Liver (tissue), 9 donors: ENCODE data around the gene FES. TPM values are rescaled to one million over a fixed set of nuclear protein-coding genes. Genes with fewer than 3 reads are reported as not detected.

Experiments used
- DNase-seq: peaks from one replicate; pipeline ENCODE4 v3.0.0-alpha.2; 2017; ENCODE audit warnings: low spot score
- H3K27ac ChIP-seq, 2 donors: one replicate each; pipeline ENCODE4 v1.7.0; 2013; ENCODE audit warnings: inconsistent platforms in 2 of 2, low read length in 2 of 2, control low read depth in 1 of 2, low read depth in 1 of 2, mild to moderate bottlenecking in 1 of 2
- H3K27me3 ChIP-seq, 4 donors: one replicate each; pipeline versions ENCODE4 v1.6.1 to v1.7.0; 2013; ENCODE audit warnings: low read length in 3 of 4, inconsistent platforms in 1 of 4, mild to moderate bottlenecking in 1 of 4, moderate library complexity in 1 of 4; ENCODE audit not compliant: control insufficient read depth in 4 of 4, insufficient read depth in 4 of 4
- H3K36me3 ChIP-seq, 4 donors: one replicate each; pipeline versions ENCODE4 v1.6.1 to v1.7.0; 2013; ENCODE audit warnings: low read length in 3 of 4, mild to moderate bottlenecking in 3 of 4, low read depth in 1 of 4, moderate library complexity in 1 of 4; ENCODE audit not compliant: control insufficient read depth in 4 of 4, insufficient read depth in 3 of 4
- H3K4me1 ChIP-seq, 4 donors: one replicate each; pipeline versions ENCODE4 v1.6.1 to v1.7.0; 2013; ENCODE audit warnings: low read length in 3 of 4, mild to moderate bottlenecking in 3 of 4, moderate library complexity in 1 of 4; ENCODE audit not compliant: control insufficient read depth in 4 of 4, insufficient read depth in 4 of 4
- H3K4me3 ChIP-seq, 3 donors: one replicate each; pipeline versions ENCODE4 v1.6.1 to v1.7.0; 2013; ENCODE audit warnings: low read length in 3 of 3, control low read depth in 1 of 3, low read depth in 1 of 3, mild to moderate bottlenecking in 1 of 3
- H3K9ac ChIP-seq, 2 donors: one replicate each; pipeline ENCODE4 v1.7.0; 2013; ENCODE audit warnings: low read length in 2 of 2, mild to moderate bottlenecking in 2 of 2, moderate library complexity in 2 of 2, control low read depth in 1 of 2, low read depth in 1 of 2
- H3K9me3 ChIP-seq, 4 donors: one replicate each; pipeline versions ENCODE4 v1.6.1 to v1.7.0; 2013; ENCODE audit warnings: low read length in 3 of 4; ENCODE audit not compliant: control insufficient read depth in 4 of 4
- EGR1 ChIP-seq, 2 donors: IDR thresholded peaks; 2 replicates each; pipeline ENCODE4 v1.6.1; 2016 to 2018; ENCODE audit warnings: antibody characterized with exemption in 2 of 2, low read depth in 2 of 2
- FOXA1 ChIP-seq: IDR thresholded peaks from 2 replicates; pipeline ENCODE4 v1.6.1; 2016; ENCODE audit warnings: antibody characterized with exemption
- GABPA ChIP-seq, 2 donors: IDR thresholded peaks in 1 of 2; conservative IDR thresholded peaks in 1 of 2; 2 replicates each; pipeline ENCODE4 v1.6.1; 2016; ENCODE audit warnings: antibody characterized with exemption in 2 of 2, mild to moderate bottlenecking in 1 of 2, moderate library complexity in 1 of 2
- HNF4A ChIP-seq, 2 donors: conservative IDR thresholded peaks; 2 replicates each; pipeline ENCODE4 v1.6.1; 2016; ENCODE audit warnings: antibody characterized with exemption in 2 of 2, mild to moderate bottlenecking in 2 of 2
- HNF4G ChIP-seq: IDR thresholded peaks from 2 replicates; pipeline ENCODE4 v1.6.1; 2016; ENCODE audit warnings: antibody characterized with exemption
- JUND ChIP-seq, 2 donors: IDR thresholded peaks; 2 replicates each; pipeline ENCODE4 v1.6.1; 2016; ENCODE audit warnings: antibody characterized with exemption in 2 of 2
- NR2F2 ChIP-seq: IDR thresholded peaks from 2 replicates; pipeline ENCODE4 v1.6.1; 2016; ENCODE audit warnings: antibody characterized with exemption
- RAD21 ChIP-seq, 2 donors: IDR thresholded peaks; 2 replicates each; pipeline ENCODE4 v1.6.1; 2016; ENCODE audit warnings: antibody characterized with exemption in 2 of 2, mild to moderate bottlenecking in 2 of 2
- SP1 ChIP-seq: IDR thresholded peaks from 2 replicates; pipeline ENCODE4 v1.6.1; 2018; ENCODE audit warnings: antibody characterized with exemption, mild to moderate bottlenecking
- TAF1 ChIP-seq: conservative IDR thresholded peaks from 2 replicates; pipeline ENCODE4 v1.6.1; 2016; ENCODE audit warnings: antibody characterized with exemption, mild to moderate bottlenecking
- WGBS: extraction: QIAGEN DNeasy Blood & Tissue Kit; methylation state at CpG from one replicate; pipeline ENCODE4 v1.1.7; 2013; 5-methylcytosine and 5-hydroxymethylcytosine counted together
- polyA plus RNA-seq, 2 donors: library from polyadenylated mRNA; stranded (reverse) in 1 of 2; unstranded in 1 of 2; fragments of 200-250 nt in 1 of 2; fragments of >200 nt in 1 of 2; fragmentation: Nextera tagmentation in 1 of 2; extraction: Ambion mirVana in 1 of 2; gene quantifications; one replicate each; pipeline versions ENCODE4 v1.2.1 to v1.2.3, GENCODE V29; 2013 to 2015
- total RNA-seq, 2 donors: library from RNA; depleted of rRNA; stranded (reverse); fragments of >200 nt; gene quantifications; one replicate each; pipeline ENCODE4 v1.2.3, GENCODE V29; 2014
- TF ChIP-seq, protein P1 (sequence below): IDR thresholded peaks from 2 replicates; pipeline ENCODE4 v1.6.1; 2016; ENCODE audit warnings: antibody characterized with exemption
- TF ChIP-seq, protein P2 (sequence below): IDR thresholded peaks from 2 replicates; pipeline ENCODE4 v1.6.1; 2016; ENCODE audit warnings: antibody characterized with exemption
- TF ChIP-seq, protein P3 (sequence below): IDR thresholded peaks from 2 replicates; pipeline ENCODE4 v1.6.1; 2016; ENCODE audit warnings: antibody characterized with exemption
- donor health status: healthy.
- donor health status: healthy.
- donor health status: healthy.
- donor health status: healthy.
- donor health status: healthy.

The FES gene
- total and polyA plus RNA-seq, 4 donors, result 12.1 to 43.1 (median 28.8) TPM

DNA sequence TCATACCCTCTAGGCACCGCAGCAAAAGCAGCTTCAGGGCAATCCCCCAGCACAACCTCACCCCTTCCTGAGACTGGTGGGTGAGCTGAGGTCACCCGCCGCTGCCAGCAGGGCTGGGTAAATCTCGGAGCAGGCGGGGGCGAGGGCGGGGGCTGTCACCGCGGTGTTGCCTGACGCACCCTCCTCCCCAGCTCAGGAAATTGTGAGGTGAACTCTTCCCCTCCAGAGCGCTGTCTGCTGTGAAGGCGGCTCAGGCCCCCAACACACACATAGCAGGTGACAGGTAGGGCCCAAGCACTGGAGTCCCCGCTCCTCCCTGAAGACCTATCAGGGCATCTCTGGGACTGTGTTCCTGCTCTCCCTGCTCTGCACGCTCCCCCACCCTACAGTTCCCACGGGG, 46.2 kb upstream of the FES start:
- TF ChIP-seq FOXA1 (no peak), EGR1 (IDR thresholded peaks at IDR 0.05; ENCODE audit: low read depth in 2 of 2) (no peak), NR2F2 (no peak), RAD21 (IDR thresholded peaks at IDR 0.05) (no peak), JUND (IDR thresholded peaks at IDR 0.05) (no peak), HNF4G (no peak), HNF4A (conservative IDR thresholded peaks at IDR 0.05) (no peak)
- TF ChIP-seq, protein P1, sequence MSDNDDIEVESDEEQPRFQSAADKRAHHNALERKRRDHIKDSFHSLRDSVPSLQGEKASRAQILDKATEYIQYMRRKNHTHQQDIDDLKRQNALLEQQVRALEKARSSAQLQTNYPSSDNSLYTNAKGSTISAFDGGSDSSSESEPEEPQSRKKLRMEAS, result no peak
- no peak overlapping the region for H3K4me3 ChIP-seq
- no peaks in the 10 kb centered on the region for H3K4me1 ChIP-seq
- whole genome bisulfite sequencing, result 74% methylated on average over 15 of the region's 15 CpGs
- no peak overlapping the region for H3K9ac ChIP-seq
- no peaks in the 10 kb centered on the region for H3K9me3 ChIP-seq
- no peaks in the 10 kb centered on the region for H3K36me3 ChIP-seq
- H3K27me3 ChIP-seq, result no peaks in the 10 kb centered on the region
- H3K27ac ChIP-seq, result no peak overlapping the region
- DNase-seq, result no peak

DNA sequence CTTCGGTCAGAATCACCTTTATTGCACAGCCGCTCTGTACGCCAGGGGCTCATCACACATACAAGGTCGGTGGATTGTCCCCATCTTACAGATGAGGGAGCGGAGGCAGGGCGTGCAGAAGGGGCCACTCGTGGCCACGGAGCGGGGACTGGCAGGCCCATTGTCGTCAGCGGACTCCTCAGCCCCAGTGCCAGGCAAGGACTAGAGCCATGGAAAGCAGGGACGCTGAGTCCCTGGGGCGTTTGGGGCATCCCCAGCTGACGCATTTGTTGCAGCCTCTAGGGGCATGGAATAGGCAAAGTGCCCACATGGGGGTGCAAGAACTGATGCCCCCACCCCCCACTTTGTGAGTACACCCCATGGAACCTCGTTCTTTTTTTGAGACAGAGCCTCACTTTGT, 45.8 kb upstream of the FES start:
- WGBS, result 85% methylated on average over 15 of the region's 15 CpGs
- Histone ChIP-seq H3K9me3 (no peaks in the 10 kb centered on the region), H3K4me3 (no peak overlapping the region), H3K36me3 (no peaks in the 10 kb centered on the region), H3K4me1 (no peaks in the 10 kb centered on the region), H3K27me3 (no peaks in the 10 kb centered on the region), H3K9ac (no peak overlapping the region), H3K27ac (no peak overlapping the region)
- TF ChIP-seq SP1 (no peak), JUND (IDR thresholded peaks at IDR 0.05) (no peak), HNF4G (no peak)
- TF ChIP-seq, protein P2, sequence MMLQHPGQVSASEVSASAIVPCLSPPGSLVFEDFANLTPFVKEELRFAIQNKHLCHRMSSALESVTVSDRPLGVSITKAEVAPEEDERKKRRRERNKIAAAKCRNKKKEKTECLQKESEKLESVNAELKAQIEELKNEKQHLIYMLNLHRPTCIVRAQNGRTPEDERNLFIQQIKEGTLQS, result no peak
- TF ChIP-seq, protein P3, sequence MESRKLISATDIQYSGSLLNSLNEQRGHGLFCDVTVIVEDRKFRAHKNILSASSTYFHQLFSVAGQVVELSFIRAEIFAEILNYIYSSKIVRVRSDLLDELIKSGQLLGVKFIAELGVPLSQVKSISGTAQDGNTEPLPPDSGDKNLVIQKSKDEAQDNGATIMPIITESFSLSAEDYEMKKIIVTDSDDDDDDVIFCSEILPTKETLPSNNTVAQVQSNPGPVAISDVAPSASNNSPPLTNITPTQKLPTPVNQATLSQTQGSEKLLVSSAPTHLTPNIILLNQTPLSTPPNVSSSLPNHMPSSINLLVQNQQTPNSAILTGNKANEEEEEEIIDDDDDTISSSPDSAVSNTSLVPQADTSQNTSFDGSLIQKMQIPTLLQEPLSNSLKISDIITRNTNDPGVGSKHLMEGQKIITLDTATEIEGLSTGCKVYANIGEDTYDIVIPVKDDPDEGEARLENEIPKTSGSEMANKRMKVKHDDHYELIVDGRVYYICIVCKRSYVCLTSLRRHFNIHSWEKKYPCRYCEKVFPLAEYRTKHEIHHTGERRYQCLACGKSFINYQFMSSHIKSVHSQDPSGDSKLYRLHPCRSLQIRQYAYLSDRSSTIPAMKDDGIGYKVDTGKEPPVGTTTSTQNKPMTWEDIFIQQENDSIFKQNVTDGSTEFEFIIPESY, result no peak
- DNase-seq, result no peak

DNA sequence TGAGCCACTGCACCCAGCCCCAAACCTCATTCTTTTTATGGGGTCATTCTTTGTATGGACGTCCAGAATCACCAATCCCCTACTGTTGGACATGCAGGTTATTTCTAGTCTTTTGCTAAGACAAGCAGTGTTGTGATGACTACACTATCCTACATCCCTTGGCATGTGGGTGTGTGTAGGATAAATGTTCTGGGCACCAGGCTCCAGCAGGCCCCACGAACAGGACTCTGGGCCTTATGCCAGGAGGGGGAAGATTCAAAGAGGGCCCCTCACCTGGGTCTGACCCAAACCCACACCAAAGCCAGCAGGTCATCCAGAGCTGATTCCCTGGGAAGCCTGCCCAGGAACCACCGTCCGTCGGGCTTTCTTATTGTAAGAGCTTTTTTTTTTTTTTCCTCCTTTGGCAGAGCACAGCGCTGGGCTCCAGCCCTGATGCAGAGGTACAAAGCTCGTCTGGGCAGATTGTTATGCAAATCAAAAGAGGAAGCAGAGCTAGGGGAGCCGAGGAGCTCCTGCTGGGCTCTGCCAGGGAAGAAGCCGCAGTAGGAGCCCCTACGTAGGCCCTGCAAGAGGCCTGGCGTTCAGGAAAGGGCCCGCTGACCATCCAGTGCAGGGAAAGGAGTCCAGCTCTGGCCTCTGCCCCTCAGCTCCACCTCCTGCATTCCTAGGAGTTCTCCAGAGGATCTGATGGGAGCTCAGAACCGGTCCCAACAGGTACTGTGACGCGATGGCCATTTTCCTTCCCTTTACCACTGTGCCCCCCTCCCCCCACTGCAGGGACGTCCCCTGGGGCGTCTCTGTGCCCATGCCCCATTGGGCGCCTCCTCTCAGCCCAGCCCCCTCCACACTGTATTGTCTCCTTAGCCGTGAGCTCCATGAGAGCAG, 44.9 kb upstream of the FES start:
- DNase-seq, result no peak
- no peak overlapping the region for H3K4me3 ChIP-seq
- H3K27me3 ChIP-seq, result no peaks in the 10 kb centered on the region
- TF ChIP-seq TAF1, result no peak
- TF ChIP-seq EGR1 (IDR thresholded peaks at IDR 0.05; ENCODE audit: low read depth in 2 of 2), result no peak
- TF ChIP-seq RAD21 (IDR thresholded peaks at IDR 0.05), result no peak
- TF ChIP-seq JUND (IDR thresholded peaks at IDR 0.05), result no peak
- TF ChIP-seq, protein P3, result no peak
- no peak for TF ChIP-seq GABPA (IDR thresholded peaks at IDR 0.05 in 1 of 2, conservative IDR thresholded peaks at IDR 0.05 in 1 of 2)
- H3K36me3 ChIP-seq, result no peaks in the 10 kb centered on the region
- no peaks in the 10 kb centered on the region for H3K9me3 ChIP-seq
- WGBS, result 72% methylated on average over 19 of the region's 19 CpGs
- H3K4me1 ChIP-seq, result no peaks in the 10 kb centered on the region
- no peak overlapping the region for H3K9ac ChIP-seq
- no peak overlapping the region for H3K27ac ChIP-seq
